GM19452 (cell line): ENCODE measurements around the gene PKN1.

Experiments
- ATAC-seq: cut with Tn5 transposase; IDR thresholded peaks from one replicate; pipeline ENCODE4 v1.9.1; 2021; ENCODE audit not compliant: unreplicated experiment

Gene PKN1

DNA sequence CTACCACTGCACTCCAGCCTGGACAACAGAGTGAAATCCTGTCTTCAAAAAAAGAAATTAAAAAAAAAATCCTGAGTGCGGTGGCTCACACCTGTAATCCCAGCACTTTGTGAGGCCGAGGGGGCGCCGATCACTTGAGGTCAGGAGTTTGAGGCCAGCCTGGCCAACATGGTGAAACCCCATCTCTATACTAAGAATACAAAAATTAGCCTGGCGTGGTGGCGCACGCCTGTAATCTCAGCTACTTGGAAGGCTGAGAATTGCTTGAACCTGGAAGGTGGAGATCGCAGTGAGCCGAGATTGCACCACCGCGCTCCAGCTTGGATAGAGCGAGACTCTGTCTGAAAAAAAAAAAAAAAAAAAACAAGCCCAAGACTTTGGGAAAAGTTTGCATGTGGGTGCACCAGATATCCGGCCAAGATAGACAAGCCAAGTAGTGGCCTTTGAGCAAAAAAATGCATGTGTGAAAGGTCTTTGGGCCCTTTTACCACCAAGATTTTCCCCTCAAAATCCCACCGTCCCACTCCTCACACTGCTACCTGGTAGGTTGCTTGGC, 79.4 kb downstream of the PKN1 start:
- no peak for ATAC-seq

DNA sequence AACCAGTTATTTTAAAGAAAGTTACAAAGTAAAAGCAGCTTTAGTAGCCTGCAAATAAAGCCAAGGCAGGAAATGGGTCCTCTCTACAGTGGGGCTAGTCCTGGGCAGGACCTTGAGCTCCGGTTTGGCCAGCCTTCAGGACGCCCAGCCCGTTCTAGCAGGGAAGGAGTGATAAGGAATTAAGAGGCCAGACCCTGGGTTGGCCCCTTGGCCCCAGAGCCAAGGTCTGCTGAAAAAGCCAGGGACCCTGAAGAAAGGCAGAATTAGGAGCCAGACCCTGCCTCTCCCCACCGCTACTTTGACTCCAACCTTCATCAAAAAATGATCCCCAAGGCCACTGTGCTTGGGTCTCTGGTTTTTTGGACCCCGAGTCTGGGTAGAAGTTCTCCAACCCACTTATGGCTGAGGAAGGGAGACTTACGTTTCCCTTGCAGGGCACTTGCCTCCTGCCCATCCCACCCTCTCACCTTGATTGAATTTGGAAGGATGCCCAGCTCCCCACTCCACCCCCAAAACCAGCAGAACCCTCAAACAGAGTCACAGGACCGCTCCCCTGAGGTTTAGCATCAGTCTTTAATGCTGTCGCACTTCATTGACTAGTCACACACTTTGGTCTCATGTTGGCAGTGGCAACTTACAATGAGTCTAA, 81.2 kb downstream of the PKN1 start:
- ATAC-seq: no peak

DNA sequence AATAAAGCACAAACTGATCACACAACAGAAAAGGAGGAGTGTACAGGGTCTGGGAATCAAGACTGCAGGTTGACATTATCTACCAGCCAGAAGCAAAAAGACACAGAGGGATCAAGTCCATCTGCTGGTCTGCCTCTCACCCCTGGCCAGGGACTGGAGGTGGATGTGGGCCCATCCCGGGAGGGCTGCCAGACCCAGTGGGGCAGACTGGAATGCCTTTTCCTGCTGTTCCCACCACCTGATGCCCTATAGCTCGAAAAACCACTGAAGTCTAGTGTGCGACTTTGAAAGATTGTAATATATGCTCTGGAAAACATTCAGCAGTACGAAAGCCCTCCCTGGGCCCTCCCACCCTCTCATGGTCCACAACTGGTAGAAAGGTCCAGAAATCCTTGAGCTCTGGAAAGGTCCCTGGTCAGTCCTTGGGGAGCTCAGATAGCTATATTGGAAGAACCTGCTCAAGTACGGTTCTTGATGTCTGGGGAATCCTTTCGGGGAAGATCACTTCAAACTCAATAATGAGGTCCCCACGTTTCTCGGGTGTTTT, 82.5 kb downstream of the PKN1 start:
- no peak for ATAC-seq

DNA sequence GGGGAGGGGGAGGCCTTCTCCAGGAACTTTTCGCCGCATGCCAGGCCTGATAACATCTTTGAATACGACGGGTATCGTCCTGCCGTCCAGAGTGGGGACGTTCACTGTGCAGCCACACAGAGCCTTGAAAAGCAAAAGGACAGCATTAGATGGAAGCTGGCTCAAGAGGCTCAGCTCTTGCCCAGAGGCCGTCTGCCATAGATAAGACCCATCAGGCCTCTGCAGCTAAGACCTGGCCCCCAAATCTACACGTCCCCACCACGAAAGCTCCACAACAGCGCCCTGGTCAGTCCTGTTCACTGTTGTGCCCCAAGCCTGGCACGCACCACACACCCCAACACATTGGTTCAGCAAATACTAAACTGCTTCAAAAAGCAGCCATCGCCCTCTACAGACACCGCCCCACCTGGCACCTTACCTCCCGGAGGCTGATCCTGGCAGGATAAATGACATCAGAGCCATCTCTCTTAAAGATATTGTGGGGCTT, 83.0 kb downstream of the PKN1 start:
- ATAC-seq: no peak

DNA sequence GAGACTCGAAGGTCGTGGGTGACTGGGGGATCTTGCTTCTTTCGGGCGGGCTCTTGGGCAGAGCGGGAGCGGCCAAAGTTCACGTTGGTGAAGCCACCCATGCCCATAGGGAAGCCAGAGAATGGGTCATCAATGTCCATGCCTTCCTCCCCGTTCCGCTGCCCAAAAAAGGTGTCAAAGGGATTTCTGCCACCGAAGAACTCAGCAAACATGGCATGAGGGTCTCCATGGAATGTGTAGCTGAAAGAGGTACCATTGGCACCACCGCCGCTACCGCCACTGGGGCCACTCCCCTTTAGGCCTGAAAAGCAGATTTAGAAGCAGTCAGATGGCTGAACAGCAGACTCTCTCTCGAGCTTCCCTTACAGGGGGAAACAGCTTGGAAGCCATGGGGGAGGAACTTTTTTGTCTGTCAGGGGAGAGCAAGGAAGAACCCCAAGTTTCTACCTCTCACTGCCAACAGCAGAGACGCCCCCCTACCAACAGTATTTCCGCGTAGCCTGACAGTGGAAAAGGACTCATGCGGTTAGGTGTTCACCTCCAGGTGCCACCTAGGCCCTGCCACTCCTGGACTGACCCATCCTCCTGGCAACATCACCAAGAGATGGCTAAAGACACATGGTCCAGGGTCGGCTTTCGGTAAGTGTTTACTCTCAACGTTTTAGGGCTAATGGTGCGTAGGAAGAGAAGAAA, 83.8 kb downstream of the PKN1 start:
- ATAC-seq: no peak

DNA sequence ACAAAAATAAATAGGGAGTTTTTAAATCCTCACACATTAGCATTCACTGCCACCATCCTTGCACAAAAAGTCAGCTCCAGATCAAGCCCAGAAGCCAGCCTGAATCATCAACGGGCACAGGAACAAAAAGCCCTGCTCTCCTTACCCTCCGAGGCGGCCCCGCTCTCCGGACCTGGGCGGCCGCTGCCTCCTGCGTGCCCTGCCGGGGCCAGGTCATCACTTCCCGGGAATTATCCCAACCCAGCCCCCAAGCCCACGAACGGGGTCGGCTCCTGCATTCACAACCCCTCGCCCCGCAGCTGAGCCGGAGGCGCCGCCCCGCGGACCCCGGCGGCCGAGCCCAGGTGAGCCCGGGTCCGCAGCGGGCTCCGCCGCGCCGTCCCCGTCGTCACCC, 84.3 kb downstream of the PKN1 start:
- ATAC-seq: no peak

DNA sequence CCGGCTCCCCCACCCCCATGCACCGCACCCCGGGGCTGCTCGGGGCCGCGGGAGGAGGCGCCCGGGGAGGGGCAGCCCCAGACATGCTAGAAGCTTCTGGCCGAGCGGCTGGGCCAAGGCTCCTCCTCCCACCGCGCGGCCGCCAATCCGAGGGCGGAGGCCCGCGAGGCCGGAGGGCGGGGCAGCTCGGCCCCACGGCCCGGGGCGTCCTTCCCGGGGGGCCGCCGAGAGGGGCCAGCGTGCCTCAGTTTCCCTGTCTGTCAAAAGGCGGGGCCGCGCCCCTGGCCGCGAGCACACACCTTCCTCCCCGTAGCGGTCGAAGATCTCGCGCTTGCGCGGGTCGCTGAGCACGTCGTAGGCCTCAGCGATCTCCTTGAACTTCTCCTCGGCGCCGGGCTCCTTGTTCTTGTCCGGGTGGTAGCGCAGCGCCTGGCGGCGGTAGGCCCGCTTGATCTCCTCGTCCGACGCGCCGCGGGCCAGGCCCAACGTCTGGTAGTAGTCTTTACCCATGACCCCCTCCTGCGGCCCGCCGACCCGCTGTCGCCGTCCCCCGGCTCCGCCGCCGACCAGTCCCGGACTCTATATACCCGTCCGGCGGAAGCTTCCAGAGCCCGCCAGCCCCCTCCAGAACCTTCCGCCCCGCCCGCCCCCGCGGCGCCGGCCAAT, 84.9 kb downstream of the PKN1 start, which contains the start of gene DNAJB1:
DNAJB1 (minus strand) TSS at position 558 of the 666 bp plus-strand sequence; CDS start at position 510, 48 bp downstream.
- peak; percentile 65 for ATAC-seq

DNA sequence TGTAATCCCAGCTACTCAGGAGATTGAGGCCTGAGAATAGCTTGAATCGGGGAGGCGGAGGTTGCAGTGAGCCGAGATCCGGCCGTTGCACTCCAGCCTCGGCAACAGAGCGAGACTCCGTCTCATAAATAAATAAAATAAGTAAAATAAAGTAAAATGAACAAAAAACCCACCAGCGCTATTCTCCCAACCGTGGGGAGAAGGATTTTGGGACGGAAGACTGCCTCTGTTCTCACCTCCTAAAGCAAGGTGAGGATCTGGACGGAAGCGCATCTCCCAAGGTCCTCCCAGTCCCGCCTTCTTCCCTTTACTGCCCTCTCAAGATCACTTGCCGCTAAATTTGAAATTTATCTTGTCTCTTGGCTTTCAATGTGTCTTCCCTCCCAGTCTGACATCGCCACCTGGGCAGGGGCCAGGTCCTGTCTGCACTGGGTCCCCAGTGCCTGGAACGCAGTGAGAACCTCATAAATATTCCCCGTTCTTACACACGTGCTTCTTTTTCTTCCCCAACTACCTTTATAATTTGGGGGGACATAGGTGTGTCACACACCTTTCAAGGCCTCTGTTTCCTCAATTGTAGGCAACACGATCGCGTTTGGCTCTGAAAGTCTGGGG, 86.2 kb downstream of the PKN1 start:
- no peak for ATAC-seq

DNA sequence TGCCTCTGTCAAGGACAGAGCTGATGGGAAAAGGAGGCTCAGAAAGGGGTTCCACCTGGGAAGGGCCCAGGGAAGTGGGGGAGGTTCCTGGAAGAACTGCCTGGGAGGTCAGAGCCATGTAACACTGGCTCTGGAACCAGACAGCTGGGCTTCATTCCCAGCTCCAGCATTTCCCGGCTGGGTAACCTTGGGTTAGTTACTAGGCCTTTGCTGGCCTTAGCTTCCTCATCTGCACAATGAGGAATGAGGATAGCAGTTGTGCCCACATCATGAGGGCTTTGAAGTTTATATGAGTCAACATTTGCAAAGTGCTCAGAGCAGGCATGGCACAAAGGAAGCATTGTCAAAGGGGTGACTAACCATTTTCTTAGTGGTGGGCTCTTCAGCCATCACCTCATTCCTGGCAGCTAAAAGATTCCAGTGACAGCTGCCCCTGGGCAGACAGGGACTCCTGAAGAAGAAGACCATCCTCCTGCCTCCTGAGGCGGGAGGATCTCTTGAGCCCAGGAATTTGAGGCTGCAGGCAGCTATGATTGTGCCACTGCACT, 86.8 kb downstream of the PKN1 start:
- ATAC-seq: no peak

DNA sequence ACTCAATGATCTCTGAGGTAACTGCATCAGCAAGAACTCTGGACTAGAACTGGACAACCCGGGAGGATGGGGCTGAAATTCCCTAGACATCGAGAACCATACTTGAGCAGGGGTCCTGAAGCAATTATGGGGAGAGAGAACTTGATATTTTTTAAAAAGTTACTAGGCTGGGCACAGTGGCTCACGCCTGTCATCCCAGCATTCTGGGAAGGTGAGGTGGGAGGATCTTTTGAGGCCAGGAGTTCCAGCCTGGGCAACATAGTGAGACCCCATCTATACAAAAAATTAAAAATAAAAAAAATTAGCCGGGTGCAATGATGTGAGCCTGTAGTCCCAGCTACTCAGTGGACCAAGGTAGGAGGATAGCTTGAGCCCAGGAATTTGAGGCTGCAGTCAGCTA, 87.4 kb downstream of the PKN1 start:
- no peak for ATAC-seq
